ENCODE data around the gene SCEL. TPM values are rescaled to one million over a fixed set of nuclear protein-coding genes. Genes with fewer than 3 reads are reported as not detected.
A peak's percentile ranks its signal among the peaks of the same experiment; 100 is the strongest.

The SCEL gene
- total RNA-seq, 4 donors from 2014 or later, result 255 to 453 (median 376) TPM

- Histone ChIP-seq H3K4me3 (no peak overlapping the region), H3K36me3 (peaks cover 0 to 66% (median 0%) of the 10 kb centered on the region in 3 donors), H3K27me3 (peaks cover 0 to under 1% (median 0%) of the 10 kb centered on the region in 4 donors), H3K9me3 (no peaks in the 10 kb centered on the region), H3K27ac (no peak overlapping the region), H3K4me1 (no peaks in the 10 kb centered on the region)
- intact Hi-C loops (cut with DNase I), result no loop called here
- 81 to 85% methylated on average over 5 of the region's 5 CpGs for WGBS, 2 donors
- TF ChIP-seq CTCF (IDR thresholded peaks at IDR 0.05), result no peak
- no peak for TF ChIP-seq POLR2A (IDR thresholded peaks at IDR 0.05)
- DNase-seq, result no peak
Observed at GRCh38 chr13:77571956-77572355, 36.5 kb downstream of the SCEL start.

- Histone ChIP-seq H3K27me3 (peaks cover 0 to 5% (median 0%) of the 10 kb centered on the region in 4 donors), H3K4me3 (no peak overlapping the region), H3K36me3 (peaks cover 0 to 67% (median 0%) of the 10 kb centered on the region in 3 donors), H3K27ac (no peak overlapping the region), H3K4me1 (no peaks in the 10 kb centered on the region), H3K9me3 (no peaks in the 10 kb centered on the region)
- WGBS, 2 donors, result 19 to 27% methylated on average over 3 of the region's 3 CpGs
- no peak for TF ChIP-seq POLR2A (IDR thresholded peaks at IDR 0.05)
- TF ChIP-seq CTCF (IDR thresholded peaks at IDR 0.05), result no peak
- DNase-seq, result no peak
- intact Hi-C loops (cut with DNase I), result no loop called here
Observed at GRCh38 chr13:77574096-77574495, 38.6 kb downstream of the SCEL start.

DNA sequence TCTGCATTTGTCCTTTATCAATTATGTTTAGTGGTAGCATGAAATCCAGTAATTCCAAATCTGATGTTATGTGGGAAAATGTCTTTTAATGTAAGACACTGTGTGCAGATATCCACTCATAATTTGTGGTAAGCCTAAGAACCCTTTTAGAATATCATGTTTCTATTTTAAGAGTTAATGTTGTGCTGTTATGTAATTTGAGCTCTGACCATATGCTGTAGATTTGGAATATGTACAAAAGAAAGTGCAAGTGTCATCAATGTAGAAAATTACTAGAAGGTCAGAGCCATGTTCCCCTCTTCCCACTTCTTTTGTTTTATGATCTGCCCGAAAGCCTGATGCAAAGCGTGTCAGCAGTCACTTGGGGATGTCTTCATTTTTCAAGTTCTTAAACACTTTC lies 44.5 kb downstream of the SCEL start:
- no peak overlapping the region for H3K4me3 ChIP-seq
- peaks cover 0 to 58% (median 0%) of the 10 kb centered on the region in 3 donors for H3K36me3 ChIP-seq
- peaks cover 0 to 21% (median 6%) of the 10 kb centered on the region in 3 donors for H3K4me1 ChIP-seq
- no peak for TF ChIP-seq POLR2A (IDR thresholded peaks at IDR 0.05)
- no peak for TF ChIP-seq CTCF (IDR thresholded peaks at IDR 0.05)
- no peak for DNase-seq
- H3K9me3 ChIP-seq, result no peaks in the 10 kb centered on the region
- H3K27me3 ChIP-seq, result peaks cover 0 to 5% (median 0%) of the 10 kb centered on the region in 4 donors
- H3K27ac ChIP-seq, result no peak overlapping the region
- intact Hi-C loops (cut with DNase I), result no loop called here
- 71 to 73% methylated on average over 2 of the region's 2 CpGs for WGBS, 2 donors

DNA sequence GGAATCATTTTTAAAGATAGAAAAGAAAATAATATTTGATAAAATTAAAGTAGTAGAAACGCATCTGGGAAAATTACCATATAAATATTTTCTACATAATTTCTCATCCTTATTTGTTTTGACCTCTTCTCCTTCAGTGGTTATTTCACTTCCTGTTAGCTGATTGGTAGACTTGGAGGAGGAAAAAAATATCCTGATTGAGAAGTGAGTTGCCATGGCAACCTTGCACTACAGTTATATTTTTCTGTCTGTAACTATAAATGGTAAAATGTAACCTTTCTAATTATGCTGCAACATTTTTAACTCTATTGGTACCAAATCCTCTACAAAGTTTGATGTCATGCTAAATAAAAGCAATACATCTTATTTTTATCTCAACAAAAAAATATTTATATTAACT lies 45.2 kb downstream of the SCEL start:
- Histone ChIP-seq H3K4me1 (peaks cover 0 to 21% (median 6%) of the 10 kb centered on the region in 3 donors), H3K9me3 (no peaks in the 10 kb centered on the region), H3K27me3 (peaks cover 0 to 5% (median 0%) of the 10 kb centered on the region in 4 donors), H3K4me3 (no peak overlapping the region), H3K27ac (no peak overlapping the region), H3K36me3 (peaks cover 0 to 65% (median 0%) of the 10 kb centered on the region in 3 donors)
- TF ChIP-seq CTCF (IDR thresholded peaks at IDR 0.05) (no peak), POLR2A (IDR thresholded peaks at IDR 0.05) (no peak)
- intact Hi-C loops (cut with DNase I), result no loop called here
- DNase-seq, result no peak
- WGBS, 2 donors, result 58 to 85% methylated on average over 1 of the region's 1 CpG

DNA sequence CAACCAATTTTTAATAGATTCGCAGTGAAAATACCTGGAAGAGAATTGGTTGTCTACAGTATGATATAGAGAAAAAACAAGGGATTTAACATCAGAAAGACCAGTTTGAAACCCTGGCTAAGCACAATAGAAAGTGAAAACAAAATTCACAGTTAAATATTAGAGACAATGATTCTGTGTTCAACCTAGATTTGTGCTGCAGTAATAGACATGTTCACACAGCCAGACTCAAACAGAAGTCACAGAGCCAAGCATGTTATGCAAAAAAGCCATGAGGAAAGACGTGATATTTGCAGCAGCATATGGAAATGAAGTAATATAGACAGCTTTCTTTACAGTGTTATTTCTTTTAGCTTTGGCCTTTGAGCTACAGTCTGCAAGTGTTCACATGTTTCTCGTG lies 48.1 kb downstream of the SCEL start:
- Histone ChIP-seq H3K36me3 (peaks cover 0 to 56% (median 0%) of the 10 kb centered on the region in 3 donors), H3K27ac (peak overlapping the region; percentile 35 to 80 (median 56)), H3K4me1 (peaks cover 0 to 21% (median 6%) of the 10 kb centered on the region in 3 donors), H3K9me3 (no peaks in the 10 kb centered on the region), H3K4me3 (no peak overlapping the region), H3K27me3 (no peaks in the 10 kb centered on the region)
- 21 to 33% methylated on average over 3 of the region's 3 CpGs for WGBS, 2 donors
- DNase-seq, result no peak
- TF ChIP-seq POLR2A (IDR thresholded peaks at IDR 0.05) (no peak), CTCF (IDR thresholded peaks at IDR 0.05) (no peak)
- intact Hi-C loops (cut with DNase I), result no loop called here

Data from esophagus squamous epithelium (tissue), 5 donors.